H9 (cell line): ENCODE data around the gene UNC50. TPM values are rescaled to one million over a fixed set of nuclear protein-coding genes. Genes with fewer than 3 reads are reported as not detected.

Experiments
- DNase-seq: peaks from one replicate; pipeline ENCODE4 v3.0.0-alpha.2; 2017
- H2AFZ ChIP-seq: one replicate; pipeline ENCODE4 v1.6.1; 2013; ENCODE audit warnings: mild to moderate bottlenecking, low read length, control low read depth, moderate library complexity
- H2AK5ac ChIP-seq: 2 replicates; pipeline ENCODE4 v1.6.1; 2013; ENCODE audit warnings: low read length, control low read depth, mixed read lengths; ENCODE audit not compliant: insufficient read length
- H2BK120ac ChIP-seq: one replicate; pipeline ENCODE4 v1.6.1; 2013; ENCODE audit warnings: low read depth, mild to moderate bottlenecking, low read length, control low read depth, inconsistent platforms; ENCODE audit not compliant: poor library complexity, severe bottlenecking
- H2BK12ac ChIP-seq: 2 replicates; pipeline ENCODE4 v1.6.1; 2013; ENCODE audit warnings: low read length, control low read depth, mixed read lengths, low read depth; ENCODE audit not compliant: insufficient read length
- H2BK15ac ChIP-seq: 2 replicates; pipeline ENCODE4 v1.6.1; 2013; ENCODE audit warnings: low read depth, low read length, control low read depth
- H2BK20ac ChIP-seq: one replicate; pipeline ENCODE4 v1.6.1; 2013; ENCODE audit warnings: low read depth, mild to moderate bottlenecking, low read length, control low read depth, inconsistent platforms; ENCODE audit not compliant: poor library complexity, severe bottlenecking
- H2BK5ac ChIP-seq: 2 replicates; pipeline ENCODE4 v1.6.1; 2013; ENCODE audit warnings: low read length, control low read depth, mixed read lengths; ENCODE audit not compliant: insufficient read length
- H3K14ac ChIP-seq: 2 replicates; pipeline ENCODE4 v1.6.1; 2013; ENCODE audit warnings: low read length, control low read depth; ENCODE audit not compliant: insufficient read depth
- H3K18ac ChIP-seq: 2 replicates; pipeline ENCODE4 v1.6.1; 2013; ENCODE audit warnings: low read depth, mild to moderate bottlenecking, mixed read lengths, low read length, control low read depth; ENCODE audit not compliant: insufficient read length
- H3K23ac ChIP-seq: 2 replicates; pipeline ENCODE4 v1.6.1; 2013; ENCODE audit warnings: low read length, control low read depth, mixed read lengths, low read depth; ENCODE audit not compliant: insufficient read length
- H3K23me2 ChIP-seq: 2 replicates; pipeline ENCODE4 v1.6.1; 2013; ENCODE audit warnings: low read depth, mild to moderate bottlenecking, mixed read lengths, low read length, control low read depth; ENCODE audit not compliant: insufficient read length, poor library complexity, severe bottlenecking
- H3K27ac ChIP-seq: 2 replicates; pipeline ENCODE4 v1.5.1; 2013; ENCODE audit warnings: low read length, control low read depth, mixed read lengths, low read depth; ENCODE audit not compliant: insufficient read length
- H3K27me3 ChIP-seq: 2 replicates; pipeline ENCODE4 v1.6.1; 2013; ENCODE audit warnings: low read length, control low read depth, inconsistent platforms; ENCODE audit not compliant: insufficient read depth
- H3K4ac ChIP-seq: 2 replicates; pipeline ENCODE4 v1.6.1; 2013; ENCODE audit warnings: low read depth, mild to moderate bottlenecking, control low read depth, inconsistent platforms, low read length, moderate library complexity
- H3K4me1 ChIP-seq: 2 replicates; pipeline ENCODE4 v1.6.1; 2013; ENCODE audit warnings: low read length, control low read depth, inconsistent platforms; ENCODE audit not compliant: insufficient read depth
- H3K4me2 ChIP-seq: 2 replicates; pipeline ENCODE4 v1.6.1; 2013; ENCODE audit warnings: low read length, control low read depth, mixed read lengths; ENCODE audit not compliant: insufficient read length, insufficient read depth
- H3K56ac ChIP-seq: 2 replicates; pipeline ENCODE4 v1.6.1; 2013; ENCODE audit warnings: low read depth, mild to moderate bottlenecking, mixed read lengths, low read length, control low read depth; ENCODE audit not compliant: insufficient read length
- H3K79me1 ChIP-seq: 2 replicates; pipeline ENCODE4 v1.6.1; 2013; ENCODE audit warnings: low read depth, mild to moderate bottlenecking, moderate library complexity, low read length, control low read depth, inconsistent platforms; ENCODE audit not compliant: insufficient read depth, poor library complexity, severe bottlenecking
- H3K79me2 ChIP-seq: 2 replicates; pipeline ENCODE4 v1.6.1; 2013; ENCODE audit warnings: low read length, control low read depth, inconsistent platforms; ENCODE audit not compliant: insufficient read depth
- H3K9ac ChIP-seq: 2 replicates; pipeline ENCODE4 v1.6.1; 2013; ENCODE audit warnings: low read length, control low read depth, mixed read lengths; ENCODE audit not compliant: insufficient read length; ENCODE audit errors: extremely low read depth
- H3K9me3 ChIP-seq: one replicate; pipeline ENCODE4 v1.6.1; 2013; ENCODE audit warnings: low read depth, low read length, inconsistent platforms; ENCODE audit not compliant: control insufficient read depth
- H3T11ph ChIP-seq: one replicate; pipeline ENCODE4 v1.6.1; 2013; ENCODE audit warnings: mild to moderate bottlenecking, low read length, control low read depth, inconsistent platforms
- H4K20me1 ChIP-seq: one replicate; pipeline ENCODE4 v1.6.1; 2013; ENCODE audit not compliant: control insufficient read depth, insufficient read length, insufficient read depth
- H4K5ac ChIP-seq: 2 replicates; pipeline ENCODE4 v1.6.1; 2013; ENCODE audit warnings: low read depth, mild to moderate bottlenecking, mixed read lengths, low read length, control low read depth; ENCODE audit not compliant: insufficient read length
- H4K8ac ChIP-seq: replicated peaks from 2 replicates; pipeline ENCODE4 v1.6.1; 2013; ENCODE audit warnings: low read length, control low read depth, mixed read lengths, low read depth; ENCODE audit not compliant: insufficient read length
- H4K91ac ChIP-seq: 2 replicates; pipeline ENCODE4 v1.6.1; 2013; ENCODE audit warnings: low read depth, mild to moderate bottlenecking, moderate library complexity, mixed read lengths, low read length, control low read depth; ENCODE audit not compliant: insufficient read length
- H3K27ac Mint-ChIP-seq, 3 experiments: 2 replicates in 2 of 3; 3 replicates in 1 of 3; pipeline ENCODE4 v1.8.0; 2020 to 2021; ENCODE audit warnings: mixed read lengths in 3 of 3, mild to moderate bottlenecking in 1 of 3, moderate library complexity in 1 of 3
- H3K27me3 Mint-ChIP-seq: 2 replicates; pipeline ENCODE4 v1.8.0; 2021; ENCODE audit warnings: low read depth, mild to moderate bottlenecking, moderate library complexity, mixed read lengths
- H3K36me3 Mint-ChIP-seq, 3 experiments: 2 replicates in 2 of 3; 3 replicates in 1 of 3; pipeline ENCODE4 v1.8.0; 2020 to 2021; ENCODE audit warnings: low read depth in 3 of 3, mixed read lengths in 3 of 3; ENCODE audit not compliant: insufficient read depth in 1 of 3
- H3K4me1 Mint-ChIP-seq, 2 experiments: 2 replicates each; pipeline ENCODE4 v1.8.0; 2020; ENCODE audit warnings: mixed read lengths in 2 of 2
- H3K4me3 Mint-ChIP-seq, 2 experiments: 2 replicates in 1 of 2; 3 replicates in 1 of 2; pipeline ENCODE4 v1.8.0; 2020 to 2021; ENCODE audit warnings: mild to moderate bottlenecking in 2 of 2, mixed read lengths in 2 of 2, moderate library complexity in 1 of 2
- H3K9me3 Mint-ChIP-seq, 2 experiments: 2 replicates in 1 of 2; 3 replicates in 1 of 2; pipeline ENCODE4 v1.8.0; 2020; ENCODE audit warnings: mild to moderate bottlenecking in 2 of 2, mixed read lengths in 2 of 2, moderate library complexity in 1 of 2
- WGBS: extraction: QIAGEN DNeasy Blood & Tissue Kit; methylation state at CpG from one replicate; pipeline ENCODE4 v1.1.7; 2013; ENCODE audit warnings: missing lambda C conversion rate, low lambda C conversion rate, mixed read lengths; ENCODE audit not compliant: insufficient read length; ENCODE audit errors: extremely low coverage; 5-methylcytosine and 5-hydroxymethylcytosine counted together
- total RNA-seq: library from RNA; stranded (reverse); gene quantifications from 2 replicates; pipeline ENCODE4 v1.2.1, GENCODE V29; 2021
- TF ChIP-seq, protein P1 (sequence below): fragments of 200-600 bp; sonication (generic); conservative IDR thresholded peaks from 3 replicates; pipeline ENCODE4 v1.8.0; 2021; ENCODE audit warnings: antibody characterized with exemption, mild to moderate bottlenecking

Gene UNC50
- total RNA-seq, 1 experiment from 2014 or later: 35.4 TPM

DNA sequence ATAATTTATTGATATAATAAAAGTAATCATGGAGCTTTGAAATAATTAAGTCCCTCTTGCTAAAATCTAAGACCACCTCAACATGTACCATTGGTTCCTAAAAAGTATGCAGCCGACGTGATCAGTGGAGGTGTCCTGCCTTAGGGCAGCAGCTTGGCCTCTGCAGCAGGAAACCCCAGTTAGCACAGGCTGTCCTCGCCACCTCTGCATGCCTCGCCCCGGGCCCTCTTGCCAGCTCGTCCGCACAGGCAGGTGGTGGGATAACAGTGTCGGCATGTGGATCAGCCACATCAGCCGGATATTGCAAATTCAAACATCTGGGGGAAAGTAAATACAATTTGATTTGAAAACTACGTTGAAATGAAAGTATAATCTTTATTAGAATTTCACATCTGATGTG, 23.0 kb upstream of the UNC50 start:
- Histone ChIP-seq H3K4ac (no peak overlapping the region), H2AFZ (no peak overlapping the region), H2BK20ac (no peak overlapping the region), H4K91ac (no peak overlapping the region), H3T11ph (no peak overlapping the region), H3K23ac (no peak overlapping the region), H3K14ac (no peak overlapping the region), H4K20me1 (no peaks in the 10 kb centered on the region), H2BK12ac (no peak overlapping the region), H3K23me2 (no peaks in the 10 kb centered on the region), H3K27ac (no peak overlapping the region), H4K5ac (no peak overlapping the region), H3K79me2 (no peaks in the 10 kb centered on the region), H3K4me1 (no peaks in the 10 kb centered on the region), H3K9me3 (no peaks in the 10 kb centered on the region), H2BK120ac (no peak overlapping the region), H2BK15ac (no peak overlapping the region), H3K27me3 (no peaks in the 10 kb centered on the region), H3K79me1 (no peaks in the 10 kb centered on the region), H3K56ac (no peak overlapping the region), H3K18ac (no peak overlapping the region), H4K8ac (no peak overlapping the region), H2AK5ac (no peak overlapping the region), H3K4me2 (no peak overlapping the region), H2BK5ac (no peak overlapping the region), H3K9ac (no peak overlapping the region)
- Mint-ChIP-seq H3K27me3 (no peaks in the 10 kb centered on the region), H3K27ac (no peak overlapping the region), H3K9me3 (no peaks in the 10 kb centered on the region), H3K4me1 (no peaks in the 10 kb centered on the region), H3K4me3 (no peak overlapping the region), H3K36me3 (peaks cover 0 to 43% (median 18%) of the 10 kb centered on the region in 3 experiments; a peak in 5 of 7 replicates)
- WGBS: no CpG with 5 or more reads among the region's 10 CpGs
- TF ChIP-seq, protein P1, sequence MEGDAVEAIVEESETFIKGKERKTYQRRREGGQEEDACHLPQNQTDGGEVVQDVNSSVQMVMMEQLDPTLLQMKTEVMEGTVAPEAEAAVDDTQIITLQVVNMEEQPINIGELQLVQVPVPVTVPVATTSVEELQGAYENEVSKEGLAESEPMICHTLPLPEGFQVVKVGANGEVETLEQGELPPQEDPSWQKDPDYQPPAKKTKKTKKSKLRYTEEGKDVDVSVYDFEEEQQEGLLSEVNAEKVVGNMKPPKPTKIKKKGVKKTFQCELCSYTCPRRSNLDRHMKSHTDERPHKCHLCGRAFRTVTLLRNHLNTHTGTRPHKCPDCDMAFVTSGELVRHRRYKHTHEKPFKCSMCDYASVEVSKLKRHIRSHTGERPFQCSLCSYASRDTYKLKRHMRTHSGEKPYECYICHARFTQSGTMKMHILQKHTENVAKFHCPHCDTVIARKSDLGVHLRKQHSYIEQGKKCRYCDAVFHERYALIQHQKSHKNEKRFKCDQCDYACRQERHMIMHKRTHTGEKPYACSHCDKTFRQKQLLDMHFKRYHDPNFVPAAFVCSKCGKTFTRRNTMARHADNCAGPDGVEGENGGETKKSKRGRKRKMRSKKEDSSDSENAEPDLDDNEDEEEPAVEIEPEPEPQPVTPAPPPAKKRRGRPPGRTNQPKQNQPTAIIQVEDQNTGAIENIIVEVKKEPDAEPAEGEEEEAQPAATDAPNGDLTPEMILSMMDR: no peak
- DNase-seq: no peak
